Thymus (tissue), 11 donors: Measurements from ENCODE around the gene ARHGAP24. TPM values are rescaled to one million over a fixed set of nuclear protein-coding genes. Genes with fewer than 3 reads are reported as not detected.

ENCODE experiments used
- DNase-seq, 9 donors: peaks; one replicate each; pipeline ENCODE4 v3.0.0-alpha.2; 2013; ENCODE audit warnings: low spot score in 9 of 9, low read depth in 6 of 9, missing footprints in 1 of 9
- H3K27ac ChIP-seq, 2 donors: one replicate each; pipeline ENCODE4 v1.5.1; 2013; ENCODE audit warnings: control low read depth in 1 of 2, low read depth in 1 of 2, low read length in 1 of 2, mild to moderate bottlenecking in 1 of 2, moderate library complexity in 1 of 2
- H3K27me3 ChIP-seq, 2 donors: one replicate each; pipeline ENCODE4 v1.5.1; 2013; ENCODE audit warnings: low read length in 1 of 2; ENCODE audit not compliant: control insufficient read depth in 2 of 2, insufficient read depth in 1 of 2
- H3K36me3 ChIP-seq, 2 donors: one replicate each; pipeline ENCODE4 v1.5.1; 2013; ENCODE audit warnings: low read length in 1 of 2, mild to moderate bottlenecking in 1 of 2, moderate library complexity in 1 of 2; ENCODE audit not compliant: control insufficient read depth in 2 of 2, insufficient read depth in 2 of 2
- H3K4me1 ChIP-seq, 2 donors: one replicate each; pipeline ENCODE4 v1.5.1; 2013; ENCODE audit warnings: low read length in 2 of 2; ENCODE audit not compliant: control insufficient read depth in 2 of 2, insufficient read depth in 2 of 2
- H3K4me3 ChIP-seq, 2 donors: one replicate each; pipeline ENCODE4 v1.5.1; 2013; ENCODE audit warnings: low read length in 2 of 2, control low read depth in 1 of 2, mild to moderate bottlenecking in 1 of 2
- H3K9me3 ChIP-seq, 2 donors: one replicate each; pipeline ENCODE4 v1.5.1; 2013; ENCODE audit warnings: low read length in 1 of 2, mild to moderate bottlenecking in 1 of 2; ENCODE audit not compliant: control insufficient read depth in 2 of 2, insufficient read depth in 1 of 2
- WGBS: extraction: QIAGEN DNeasy Blood & Tissue Kit; methylation state at CpG from one replicate; pipeline ENCODE4 v1.1.7; 2013; 5-methylcytosine and 5-hydroxymethylcytosine counted together
- polyA plus RNA-seq: library from polyadenylated mRNA; stranded (reverse); fragments of 200-250 nt; gene quantifications from one replicate; pipeline ENCODE4 v1.2.3, GENCODE V29; 2013
- total RNA-seq: library from RNA; stranded (reverse); fragments of 120-200 nt; gene quantifications from one replicate; pipeline ENCODE4 v1.2.4, GENCODE V29; 2013
- donor health status: healthy.

Gene ARHGAP24
- total and polyA plus RNA-seq, 2 donors = 10.0 to 18.2 TPM

DNA sequence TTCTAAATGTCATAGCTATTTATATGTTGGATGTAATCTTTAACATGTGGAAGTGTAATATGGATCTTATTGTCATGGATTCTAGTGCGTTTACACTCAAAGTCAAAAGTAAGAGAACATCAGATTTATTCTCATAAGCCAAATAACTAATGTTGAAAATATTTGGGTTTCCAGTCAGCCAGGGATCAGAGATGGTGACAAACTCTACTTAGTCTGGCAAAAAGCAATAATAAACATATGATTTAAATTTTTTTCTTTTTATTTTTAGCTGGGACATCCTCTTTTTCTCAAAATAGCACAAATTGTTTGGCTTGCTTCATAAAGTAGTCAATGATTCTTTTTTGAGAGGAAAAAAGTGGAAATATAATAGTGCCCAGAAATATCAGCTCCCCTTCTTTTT is 392.3 kb downstream of the ARHGAP24 start:
- H3K27me3 ChIP-seq = no peaks in the 10 kb centered on the region
- no peak overlapping the region for H3K4me3 ChIP-seq
- WGBS = 98% methylated on average over 1 of the region's 1 CpG
- H3K36me3 ChIP-seq = no peaks in the 10 kb centered on the region
- H3K4me1 ChIP-seq = no peaks in the 10 kb centered on the region
- no peak for DNase-seq
- no peak overlapping the region for H3K27ac ChIP-seq
- H3K9me3 ChIP-seq = no peaks in the 10 kb centered on the region

DNA sequence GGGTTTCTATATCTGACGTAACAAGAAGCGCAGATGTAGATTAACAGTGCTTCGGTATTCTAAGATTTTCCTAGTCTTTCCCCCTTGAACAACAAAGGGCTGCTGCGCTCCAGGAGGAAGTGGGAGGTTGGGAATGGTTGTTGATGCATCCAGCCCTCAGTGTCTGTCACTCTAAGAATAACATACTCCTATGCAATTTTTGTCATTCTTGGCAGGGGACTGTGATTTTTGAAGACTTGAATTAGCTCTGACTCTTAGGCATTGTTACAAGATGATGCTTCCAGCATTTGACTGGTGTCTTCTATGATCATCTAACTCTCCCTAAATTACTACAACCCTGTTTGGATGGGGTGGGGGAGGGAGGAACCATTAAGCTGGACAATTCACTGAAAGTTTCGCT is 394.2 kb downstream of the ARHGAP24 start:
- no peak for DNase-seq
- H3K36me3 ChIP-seq = no peaks in the 10 kb centered on the region
- H3K4me1 ChIP-seq = no peaks in the 10 kb centered on the region
- H3K27ac ChIP-seq = no peak overlapping the region
- H3K4me3 ChIP-seq = no peak overlapping the region
- WGBS = 79% methylated on average over 5 of the region's 5 CpGs
- H3K27me3 ChIP-seq = no peaks in the 10 kb centered on the region
- no peaks in the 10 kb centered on the region for H3K9me3 ChIP-seq

DNA sequence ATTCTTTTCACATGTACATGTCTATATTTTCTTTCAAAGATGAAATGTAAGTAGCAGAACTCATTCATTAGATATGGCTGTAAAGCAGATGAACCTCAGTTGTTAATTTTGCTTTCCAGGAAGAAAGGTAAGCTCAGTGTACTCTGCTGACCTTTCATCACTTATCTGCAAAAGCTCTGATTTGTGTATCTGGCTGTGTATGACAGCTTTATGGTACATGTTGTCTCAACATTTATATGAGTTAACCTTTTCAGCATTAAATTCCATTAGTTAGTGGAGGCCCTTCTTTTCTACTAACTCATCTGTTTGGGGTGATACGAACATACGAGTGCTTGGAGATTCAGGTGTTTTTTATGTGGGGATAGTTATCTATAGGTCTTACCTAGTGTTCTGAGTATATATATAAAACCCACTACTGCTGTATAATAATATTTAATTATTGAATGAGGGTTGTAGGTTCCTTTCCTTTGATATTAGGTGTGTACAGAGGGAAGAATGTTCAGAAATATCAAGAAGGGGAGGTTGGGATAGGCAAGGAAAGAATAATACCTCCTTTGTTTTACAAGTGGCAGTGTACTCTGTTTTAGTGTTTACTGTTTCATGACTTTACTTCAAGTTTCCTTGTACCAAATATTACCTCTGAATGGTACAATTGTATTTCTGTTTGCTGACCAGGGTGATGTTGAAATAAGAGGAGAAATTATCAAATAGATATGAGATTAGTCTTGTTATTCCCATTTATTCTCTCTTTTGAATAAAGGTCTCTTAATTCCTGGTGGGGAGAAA is 395.5 kb downstream of the ARHGAP24 start:
- Histone ChIP-seq H3K27me3 (no peaks in the 10 kb centered on the region), H3K4me1 (no peaks in the 10 kb centered on the region), H3K27ac (no peak overlapping the region), H3K9me3 (no peaks in the 10 kb centered on the region), H3K36me3 (no peaks in the 10 kb centered on the region), H3K4me3 (no peak overlapping the region)
- no peak for DNase-seq
- 97% methylated on average over 2 of the region's 2 CpGs for WGBS

DNA sequence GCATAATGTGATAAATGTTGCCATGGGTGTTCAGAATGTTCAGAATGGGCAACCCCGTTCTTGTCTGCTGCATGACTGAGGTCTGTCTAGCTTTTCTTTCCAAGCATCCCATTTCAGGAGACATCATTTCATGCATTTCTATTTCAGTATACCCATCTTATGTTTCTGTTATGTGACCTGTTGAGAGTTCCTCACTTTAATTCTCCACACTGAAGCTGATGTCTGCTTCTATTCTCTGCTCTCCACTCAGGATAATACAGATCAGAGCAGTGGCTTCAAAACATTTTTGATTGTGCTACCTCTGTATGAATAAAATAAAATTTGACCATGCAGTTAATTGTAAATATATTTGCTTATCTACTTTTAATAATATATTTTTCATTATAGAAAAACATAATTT is 398.6 kb downstream of the ARHGAP24 start:
- Histone ChIP-seq H3K27ac (no peak overlapping the region), H3K4me3 (no peak overlapping the region), H3K9me3 (no peaks in the 10 kb centered on the region), H3K4me1 (no peaks in the 10 kb centered on the region), H3K36me3 (no peaks in the 10 kb centered on the region), H3K27me3 (no peaks in the 10 kb centered on the region)
- no peak for DNase-seq
- 98% methylated on average over 1 of the region's 1 CpG for WGBS

DNA sequence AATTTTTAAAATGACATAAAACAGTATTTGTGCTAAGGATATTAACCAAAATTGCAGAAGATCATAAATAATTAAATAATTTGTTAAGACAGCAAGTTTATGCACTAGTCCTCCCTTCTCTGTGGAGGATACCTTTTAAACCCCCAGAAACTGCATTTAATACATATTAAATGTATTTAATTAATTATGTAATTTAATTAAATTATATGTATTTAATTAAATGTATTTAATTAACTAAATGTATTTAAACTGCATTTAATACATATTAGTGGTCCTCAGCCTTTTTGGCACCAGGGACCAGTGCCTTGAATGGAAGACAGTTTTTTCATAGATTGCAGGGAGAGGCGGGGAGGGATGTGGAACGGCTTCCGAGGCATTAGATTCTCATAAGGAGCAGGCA is 404.6 kb downstream of the ARHGAP24 start:
- no peaks in the 10 kb centered on the region for H3K9me3 ChIP-seq
- no peak overlapping the region for H3K4me3 ChIP-seq
- H3K4me1 ChIP-seq = no peaks in the 10 kb centered on the region
- no peaks in the 10 kb centered on the region for H3K27me3 ChIP-seq
- no peak for DNase-seq
- H3K36me3 ChIP-seq = no peaks in the 10 kb centered on the region
- H3K27ac ChIP-seq = no peak overlapping the region
- WGBS = 98% methylated on average over 3 of the region's 3 CpGs

DNA sequence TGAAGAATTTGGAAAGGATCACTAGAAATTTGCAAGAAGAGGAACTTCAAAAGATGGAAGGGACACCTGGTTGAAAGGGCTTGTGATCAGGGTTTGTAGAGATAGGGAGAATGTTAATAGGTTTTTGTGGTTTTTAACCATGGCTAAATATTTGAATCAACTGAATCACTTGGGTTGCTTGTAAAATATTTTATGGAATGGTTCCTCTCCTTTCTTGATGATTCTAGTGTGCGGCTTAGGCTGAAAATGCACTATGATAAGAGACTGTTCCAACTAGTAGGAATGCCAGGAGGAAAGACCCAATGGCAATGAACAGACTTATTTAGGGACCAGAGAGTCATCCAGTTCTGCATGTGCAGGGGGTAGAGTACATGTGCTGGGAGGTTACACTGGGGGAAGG is 408.2 kb downstream of the ARHGAP24 start:
- H3K27me3 ChIP-seq = no peaks in the 10 kb centered on the region
- H3K9me3 ChIP-seq = no peaks in the 10 kb centered on the region
- DNase-seq = no peak
- H3K27ac ChIP-seq = no peak overlapping the region
- H3K4me3 ChIP-seq = no peak overlapping the region
- 95% methylated on average over 1 of the region's 1 CpG for WGBS
- no peaks in the 10 kb centered on the region for H3K36me3 ChIP-seq
- no peaks in the 10 kb centered on the region for H3K4me1 ChIP-seq

DNA sequence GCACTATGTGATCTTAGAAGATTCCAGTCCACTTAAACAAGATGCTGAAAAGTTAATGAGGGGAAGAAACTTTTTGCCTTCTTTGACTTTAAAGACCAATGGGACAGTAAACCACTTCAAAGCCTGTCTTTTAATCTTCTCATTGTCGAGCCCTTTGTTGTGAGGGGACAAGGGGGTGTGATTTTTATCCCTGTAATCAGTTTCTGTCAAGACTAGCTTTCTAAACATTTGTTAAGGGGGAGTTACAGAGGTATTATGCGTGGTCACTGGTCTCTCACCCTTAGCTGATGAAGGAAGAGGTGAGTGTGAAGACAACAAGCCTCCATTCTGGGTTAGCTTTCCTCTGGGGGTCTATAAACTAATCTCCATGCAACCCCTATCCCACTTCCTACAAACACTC is 409.3 kb downstream of the ARHGAP24 start:
- H3K4me3 ChIP-seq = no peak overlapping the region
- 77% methylated on average over 2 of the region's 2 CpGs for WGBS
- no peak overlapping the region for H3K27ac ChIP-seq
- no peaks in the 10 kb centered on the region for H3K4me1 ChIP-seq
- H3K9me3 ChIP-seq = no peaks in the 10 kb centered on the region
- H3K27me3 ChIP-seq = no peaks in the 10 kb centered on the region
- no peaks in the 10 kb centered on the region for H3K36me3 ChIP-seq
- no peak for DNase-seq

DNA sequence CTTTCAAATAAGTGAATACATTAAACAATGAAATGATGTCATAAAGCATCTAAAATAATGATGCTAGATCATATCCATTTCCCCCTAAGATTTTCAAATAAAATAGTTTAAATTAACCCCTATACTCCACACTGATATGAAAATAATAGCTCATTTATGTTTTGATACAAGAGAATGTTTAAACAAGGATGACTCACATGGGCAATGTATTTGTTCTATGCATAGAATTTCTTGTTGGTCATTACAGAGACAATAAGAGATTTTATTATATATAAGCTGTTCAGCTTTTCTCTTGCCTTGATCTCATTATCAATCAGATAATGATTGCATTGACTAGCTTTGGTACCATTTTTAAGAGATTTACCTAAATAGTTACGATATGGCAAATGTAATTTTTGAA is 411.7 kb downstream of the ARHGAP24 start:
- H3K27ac ChIP-seq = no peak overlapping the region
- WGBS = 98% methylated on average over 1 of the region's 1 CpG
- no peaks in the 10 kb centered on the region for H3K36me3 ChIP-seq
- H3K4me3 ChIP-seq = no peak overlapping the region
- no peaks in the 10 kb centered on the region for H3K4me1 ChIP-seq
- no peak for DNase-seq
- no peaks in the 10 kb centered on the region for H3K9me3 ChIP-seq
- no peaks in the 10 kb centered on the region for H3K27me3 ChIP-seq

DNA sequence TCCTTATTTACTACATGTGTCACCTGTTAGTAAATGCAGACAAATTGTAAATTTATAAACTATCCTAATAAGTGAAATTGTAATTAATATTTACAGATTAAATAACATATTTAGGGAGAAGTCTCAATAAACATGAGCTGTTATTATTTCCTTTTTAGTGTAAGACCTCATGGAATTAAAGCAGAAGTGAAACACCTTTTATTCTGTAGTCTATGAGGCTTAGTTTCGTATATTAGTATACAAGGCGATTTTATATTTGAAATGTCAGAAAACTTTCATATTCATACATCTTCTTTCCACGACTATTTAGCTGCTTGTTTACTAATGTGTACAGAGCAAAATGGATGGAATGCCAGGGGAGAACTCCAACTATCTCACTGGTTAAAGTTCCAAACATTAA is 414.4 kb downstream of the ARHGAP24 start:
- no peaks in the 10 kb centered on the region for H3K9me3 ChIP-seq
- no peaks in the 10 kb centered on the region for H3K4me1 ChIP-seq
- H3K4me3 ChIP-seq = no peak overlapping the region
- no peaks in the 10 kb centered on the region for H3K36me3 ChIP-seq
- WGBS = 93% methylated on average over 3 of the region's 3 CpGs
- H3K27ac ChIP-seq = no peak overlapping the region
- no peak for DNase-seq
- H3K27me3 ChIP-seq = no peaks in the 10 kb centered on the region
